ENCODE measurements around the gene VWC2L. TPM values are rescaled to one million over a fixed set of nuclear protein-coding genes. Genes with fewer than 3 reads are reported as not detected.

The VWC2L gene
- total and polyA plus RNA-seq, 2 of the 4 experiments (the other 2 are of a cell fraction), result not detected

DNA sequence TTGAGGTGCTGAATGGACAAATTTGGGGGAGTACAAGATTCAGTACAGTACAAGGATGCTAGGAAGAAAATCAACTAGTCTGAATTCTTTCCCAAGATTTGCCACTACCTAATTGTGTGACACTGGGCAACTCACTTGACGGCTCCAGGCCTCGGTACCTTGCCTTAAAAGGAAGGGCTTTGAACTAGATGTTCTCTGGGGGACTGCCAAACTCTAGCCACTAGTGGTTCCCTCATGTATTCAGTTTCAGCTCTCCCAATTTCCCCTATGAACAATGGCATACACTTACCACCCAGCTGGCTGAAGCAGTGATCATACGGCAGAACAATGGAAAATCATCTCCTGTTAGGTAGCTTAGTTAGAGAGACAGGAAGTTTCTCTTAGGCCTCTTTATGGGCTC, 73.4 kb downstream of the VWC2L start:
- no peak overlapping the region for H3K56ac ChIP-seq (ENCODE audit: extremely low read depth, insufficient read depth, low read length)
- in situ Hi-C loops (cut with MboI; ENCODE audit: low sequenced_read_pairs), result no loop called here
- no peak overlapping the region for H4K5ac ChIP-seq (ENCODE audit: low read depth, low read length)
- no CpG with 5 or more reads among the region's 3 CpGs for WGBS, 2 experiments (ENCODE audit: extremely low coverage in 2 of 2, insufficient read length in 1 of 2)
- H2BK20ac ChIP-seq (ENCODE audit: low read depth, low read length), result no peak overlapping the region
- H3K14ac ChIP-seq (replicated peaks; ENCODE audit: low read depth, low read length), result no peak overlapping the region
- H4K91ac ChIP-seq (ENCODE audit: insufficient read depth, low read depth, low read length), result no peak overlapping the region
- no peak overlapping the region for H3K18ac ChIP-seq (ENCODE audit: low read depth, low read length)
- CTCF ChIA-PET, result interaction anchor here (0.8 to 1.5 kb wide), 2 partner anchors 9 to 23 kb away, joined by 3 to 4 read pairs; no protein-coding TSS in a partner anchor
- H2AK5ac ChIP-seq (ENCODE audit: low read depth, low read length), result no peak overlapping the region
- H4K20me1 ChIP-seq (ENCODE audit: insufficient read depth, low read length), result no peaks in the 10 kb centered on the region
- no peak overlapping the region for H2AK9ac ChIP-seq (replicated peaks; ENCODE audit: low read depth, low read length, poor library complexity)
- no peak overlapping the region for H3K4me3 ChIP-seq (ENCODE audit: insufficient read depth, low read depth, low read length)
- H3K36me3 ChIP-seq (ENCODE audit: control insufficient read depth, insufficient read depth, low read length), result no peaks in the 10 kb centered on the region
- H2BK15ac ChIP-seq (ENCODE audit: low read depth, low read length), result no peak overlapping the region
- no TSS peak for BruUV-seq (replicated peaks)
- H2BK5ac ChIP-seq (ENCODE audit: low read depth, low read length, poor library complexity, severe bottlenecking), result no peak overlapping the region
- POLR2A ChIA-PET (ENCODE audit: unreplicated experiment), result no interaction called here
- no peak overlapping the region for H3K4me2 ChIP-seq (ENCODE audit: low read depth, low read length)
- no peak overlapping the region for H3K23ac ChIP-seq (ENCODE audit: low read depth, low read length)
- ATAC-seq (ENCODE audit: low read depth) (no peak), DNase-seq (no peak)
- H2AFZ ChIP-seq (replicated peaks; ENCODE audit: low read length, poor library complexity), result no peak overlapping the region
- no peaks in the 10 kb centered on the region for H3K9me3 ChIP-seq (ENCODE audit: control insufficient read depth, insufficient read depth, low read length)
- no peaks in the 10 kb centered on the region for H3K9me1 ChIP-seq (ENCODE audit: insufficient read depth, low read length)
- TF ChIP-seq POLR2A (IDR thresholded peaks at IDR 0.05; ENCODE audit: low read depth, low read length) (no peak), BHLHE40 (IDR thresholded peaks at IDR 0.05; ENCODE audit: low read depth, low read length) (no peak), RFX5 (IDR thresholded peaks at IDR 0.05; ENCODE audit: low read depth, low read length) (no peak), CTCF (conservative IDR thresholded peaks at IDR 0.05; ENCODE audit: low read depth, low read length) (no peak), RAD21 (IDR thresholded peaks at IDR 0.05; ENCODE audit: low read length) (no peak), CEBPB (IDR thresholded peaks at IDR 0.05; ENCODE audit: low read depth, low read length) (no peak), CHD1 (IDR thresholded peaks at IDR 0.05; ENCODE audit: low read depth, low read length) (no peak), MXI1 (IDR thresholded peaks at IDR 0.05; ENCODE audit: borderline replicate concordance, low read depth, low read length) (no peak), FOS (IDR thresholded peaks at IDR 0.05; ENCODE audit: low read depth, low read length) (no peak), MAFK (IDR thresholded peaks at IDR 0.05; ENCODE audit: low read depth, low read length) (no peak), MAZ (IDR thresholded peaks at IDR 0.05; ENCODE audit: borderline replicate concordance, low read depth, low read length) (no peak)
- TF ChIP-seq, protein P1, sequence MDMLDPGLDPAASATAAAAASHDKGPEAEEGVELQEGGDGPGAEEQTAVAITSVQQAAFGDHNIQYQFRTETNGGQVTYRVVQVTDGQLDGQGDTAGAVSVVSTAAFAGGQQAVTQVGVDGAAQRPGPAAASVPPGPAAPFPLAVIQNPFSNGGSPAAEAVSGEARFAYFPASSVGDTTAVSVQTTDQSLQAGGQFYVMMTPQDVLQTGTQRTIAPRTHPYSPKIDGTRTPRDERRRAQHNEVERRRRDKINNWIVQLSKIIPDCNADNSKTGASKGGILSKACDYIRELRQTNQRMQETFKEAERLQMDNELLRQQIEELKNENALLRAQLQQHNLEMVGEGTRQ (IDR thresholded peaks at IDR 0.05; ENCODE audit: low read depth, low read length), result no peak
- TF ChIP-seq, protein P2, sequence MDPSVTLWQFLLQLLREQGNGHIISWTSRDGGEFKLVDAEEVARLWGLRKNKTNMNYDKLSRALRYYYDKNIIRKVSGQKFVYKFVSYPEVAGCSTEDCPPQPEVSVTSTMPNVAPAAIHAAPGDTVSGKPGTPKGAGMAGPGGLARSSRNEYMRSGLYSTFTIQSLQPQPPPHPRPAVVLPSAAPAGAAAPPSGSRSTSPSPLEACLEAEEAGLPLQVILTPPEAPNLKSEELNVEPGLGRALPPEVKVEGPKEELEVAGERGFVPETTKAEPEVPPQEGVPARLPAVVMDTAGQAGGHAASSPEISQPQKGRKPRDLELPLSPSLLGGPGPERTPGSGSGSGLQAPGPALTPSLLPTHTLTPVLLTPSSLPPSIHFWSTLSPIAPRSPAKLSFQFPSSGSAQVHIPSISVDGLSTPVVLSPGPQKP (IDR thresholded peaks at IDR 0.05; ENCODE audit: borderline replicate concordance, low read depth, low read length), result no peak
- H2BK120ac ChIP-seq (ENCODE audit: low read depth, low read length), result no peak overlapping the region
- no peak overlapping the region for H4K8ac ChIP-seq (ENCODE audit: low read depth in 2 of 2, low read length in 2 of 2)
- dilution Hi-C loops (cut with HindIII; ENCODE audit: low sequenced_read_pairs, unreplicated experiment), result no loop called here
- H3K79me1 ChIP-seq (ENCODE audit: low read depth in 1 of 2, low read length in 2 of 2), result no peaks in the 10 kb centered on the region
- H3K9ac ChIP-seq (ENCODE audit: low read depth, low read length), result no peak overlapping the region
- intact Hi-C loops (cut with micrococcal nuclease), result no loop called here
- H3K27me3 ChIP-seq (ENCODE audit: control insufficient read depth, insufficient read depth, low read length), result no peaks in the 10 kb centered on the region
- H3K27ac ChIP-seq (ENCODE audit: insufficient read depth, low read length), result no peak overlapping the region
- no peak overlapping the region for H3K4ac ChIP-seq (ENCODE audit: low read depth, low read length)
- no peaks in the 10 kb centered on the region for H3K4me1 ChIP-seq (ENCODE audit: control insufficient read depth, insufficient read depth, low read length)

Data from IMR-90 (cell line).